ENCODE measurements around the gene TRRAP.
A peak's percentile ranks its signal among the peaks of the same experiment; 100 is the strongest.
"Not testable (repeated sequence)": the region's sequence is repeated elsewhere in the genome, so short reads cannot be mapped to it uniquely, and the experiment has no call there.

The TRRAP gene

GRCh38 chr7:99030457-99030856 lies 152.1 kb downstream of the TRRAP start:
- no peak for DNase-seq (ENCODE audit: low read depth)

GRCh38 chr7:99030951-99031350 lies 152.6 kb downstream of the TRRAP start:
- no peak for DNase-seq (ENCODE audit: low read depth)

GRCh38 chr7:99031496-99031895 lies 153.2 kb downstream of the TRRAP start:
- DNase-seq (ENCODE audit: low read depth), result no peak

- DNase-seq (ENCODE audit: low read depth), result no peak
Observed at GRCh38 chr7:99032928-99033327, 154.6 kb downstream of the TRRAP start.

- no peak for DNase-seq (ENCODE audit: low read depth)
Observed at GRCh38 chr7:99033765-99034164, 155.4 kb downstream of the TRRAP start.

- no peak for DNase-seq (ENCODE audit: low read depth)
Observed at GRCh38 chr7:99034932-99035722, 156.8 kb downstream of the TRRAP start.

- DNase-seq (ENCODE audit: low read depth), result no peak
Observed at GRCh38 chr7:99035723-99036545, 157.6 kb downstream of the TRRAP start.

GRCh38 chr7:99036546-99037111 lies 158.3 kb downstream of the TRRAP start:
- no peak for DNase-seq (ENCODE audit: low read depth)

GRCh38 chr7:99037327-99037940 lies 159.1 kb downstream of the TRRAP start:
- no peak for DNase-seq (ENCODE audit: low read depth)

- no peak for DNase-seq (ENCODE audit: low read depth)
Observed at GRCh38 chr7:99038086-99038855, 159.9 kb downstream of the TRRAP start.

GRCh38 chr7:99039384-99039891 lies 161.1 kb downstream of the TRRAP start:
- no peak for DNase-seq (ENCODE audit: low read depth)

- peak; percentile 33 for DNase-seq (ENCODE audit: low read depth)
Observed at GRCh38 chr7:99040104-99040958, 162.0 kb downstream of the TRRAP start.

GRCh38 chr7:99041526-99041925 lies 163.2 kb downstream of the TRRAP start:
- DNase-seq (ENCODE audit: low read depth), result no peak

GRCh38 chr7:99042957-99043356 lies 164.6 kb downstream of the TRRAP start:
- DNase-seq (ENCODE audit: low read depth), result no peak

GRCh38 chr7:99044858-99045257 lies 166.5 kb downstream of the TRRAP start:
- not testable (repeated sequence) for DNase-seq (ENCODE audit: low read depth)

GRCh38 chr7:99046262-99046661 lies 167.9 kb downstream of the TRRAP start:
- DNase-seq (ENCODE audit: low read depth), result not testable (repeated sequence)

GRCh38 chr7:99046722-99047121 lies 168.4 kb downstream of the TRRAP start:
- no peak for DNase-seq (ENCODE audit: low read depth)

GRCh38 chr7:99047526-99048077 lies 169.3 kb downstream of the TRRAP start:
- DNase-seq (ENCODE audit: low read depth), result no peak

- DNase-seq (ENCODE audit: low read depth), result no peak
Observed at GRCh38 chr7:99050971-99051370, 172.6 kb downstream of the TRRAP start.

GRCh38 chr7:99054781-99055180 lies 176.4 kb downstream of the TRRAP start:
- DNase-seq (ENCODE audit: low read depth), result no peak
